Measurements from ENCODE around the gene MSI2. TPM values are rescaled to one million over a fixed set of nuclear protein-coding genes. Genes with fewer than 3 reads are reported as not detected.

Gene MSI2
- total and polyA plus RNA-seq, 7 donors: 37.6 to 133 (median 87.1) TPM

- no peak overlapping the region for H3K4me3 ChIP-seq
- no peaks in the 10 kb centered on the region for H3K9me3 ChIP-seq
- peaks cover 0 to 19% of the 10 kb centered on the region in 2 donors for H3K36me3 ChIP-seq (ENCODE audit: insufficient read depth in 1 of 2, low read depth in 1 of 2)
- DNase-seq: peak in 1 of 2 donors; percentile 44
- H3K4me1 ChIP-seq: no peaks in the 10 kb centered on the region
- TF ChIP-seq CTCF (IDR thresholded peaks at IDR 0.05): no peak
- ATAC-seq: no peak
- intact Hi-C loops (cut with DNase I): no loop called here
- H3K27me3 ChIP-seq (ENCODE audit: insufficient read depth in 3 of 3, low read length in 2 of 3): no peaks in the 10 kb centered on the region
- H3K27ac ChIP-seq: no peak overlapping the region
- 78 to 80% (median 79%) methylated on average over 8 to 9 of the region's 9 CpGs for WGBS, 3 donors
Measured at GRCh38 chr17:57636274-57636673, 380.0 kb downstream of the MSI2 start.

GRCh38 chr17:57636985-57637665, 380.8 kb downstream of the MSI2 start:
- Histone ChIP-seq H3K4me3 (no peak overlapping the region), H3K4me1 (no peaks in the 10 kb centered on the region), H3K27me3 (ENCODE audit: insufficient read depth in 3 of 3, low read length in 2 of 3) (no peaks in the 10 kb centered on the region), H3K36me3 (ENCODE audit: insufficient read depth in 1 of 2, low read depth in 1 of 2) (peaks cover 0 to 11% of the 10 kb centered on the region in 2 donors), H3K27ac (no peak overlapping the region), H3K9me3 (no peaks in the 10 kb centered on the region)
- WGBS, 3 donors: 63 to 74% (median 68%) methylated on average over 20 of the region's 20 CpGs
- peak in 1 of 2 donors; percentile 40 for DNase-seq
- no peak for TF ChIP-seq CTCF (IDR thresholded peaks at IDR 0.05)
- ATAC-seq: no peak
- intact Hi-C loops (cut with DNase I): no loop called here

DNA sequence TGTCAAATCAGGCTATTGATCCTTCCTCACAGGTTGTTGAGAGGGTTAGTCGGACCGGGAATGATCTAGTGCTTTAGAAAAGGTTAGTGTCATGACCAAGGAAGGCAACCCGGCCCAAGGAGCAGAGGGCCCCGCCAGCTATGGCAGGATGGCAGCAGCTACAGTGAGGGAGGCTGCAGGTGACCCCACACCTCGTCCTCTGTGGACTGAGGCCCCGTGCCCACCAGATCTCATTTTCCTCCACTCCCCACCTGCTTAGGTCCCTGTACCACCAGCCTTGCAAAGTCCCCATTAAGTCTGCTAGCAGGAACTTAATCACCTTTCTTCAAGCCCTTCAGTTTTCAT, 381.3 kb downstream of the MSI2 start:
- Histone ChIP-seq H3K4me3 (no peak overlapping the region), H3K27ac (no peak overlapping the region), H3K36me3 (ENCODE audit: insufficient read depth in 1 of 2, low read depth in 1 of 2) (peaks cover 0 to 7% of the 10 kb centered on the region in 2 donors), H3K9me3 (no peaks in the 10 kb centered on the region), H3K27me3 (ENCODE audit: insufficient read depth in 3 of 3, low read length in 2 of 3) (no peaks in the 10 kb centered on the region), H3K4me1 (no peaks in the 10 kb centered on the region)
- intact Hi-C loops (cut with DNase I): no loop called here
- TF ChIP-seq CTCF (IDR thresholded peaks at IDR 0.05): no peak
- DNase-seq: peak in 1 of 2 donors; percentile 12
- WGBS, 3 donors: 79 to 93% (median 82%) methylated on average over 6 of the region's 6 CpGs
- ATAC-seq: no peak

- DNase-seq (no peak), ATAC-seq (peak in 2 of 4 donors; percentile 22 to 66)
- Histone ChIP-seq H3K36me3 (ENCODE audit: insufficient read depth in 1 of 2, low read depth in 1 of 2) (peaks cover 0 to 10% of the 10 kb centered on the region in 2 donors), H3K4me3 (no peak overlapping the region), H3K4me1 (no peaks in the 10 kb centered on the region), H3K9me3 (no peaks in the 10 kb centered on the region), H3K27ac (no peak overlapping the region), H3K27me3 (ENCODE audit: insufficient read depth in 3 of 3, low read length in 2 of 3) (no peaks in the 10 kb centered on the region)
- intact Hi-C loops (cut with DNase I): no loop called here
- 49 to 69% (median 54%) methylated on average over 8 of the region's 8 CpGs for WGBS, 3 donors
- TF ChIP-seq CTCF (IDR thresholded peaks at IDR 0.05): no peak
Measured at GRCh38 chr17:57638284-57638683, 382.0 kb downstream of the MSI2 start.

DNA sequence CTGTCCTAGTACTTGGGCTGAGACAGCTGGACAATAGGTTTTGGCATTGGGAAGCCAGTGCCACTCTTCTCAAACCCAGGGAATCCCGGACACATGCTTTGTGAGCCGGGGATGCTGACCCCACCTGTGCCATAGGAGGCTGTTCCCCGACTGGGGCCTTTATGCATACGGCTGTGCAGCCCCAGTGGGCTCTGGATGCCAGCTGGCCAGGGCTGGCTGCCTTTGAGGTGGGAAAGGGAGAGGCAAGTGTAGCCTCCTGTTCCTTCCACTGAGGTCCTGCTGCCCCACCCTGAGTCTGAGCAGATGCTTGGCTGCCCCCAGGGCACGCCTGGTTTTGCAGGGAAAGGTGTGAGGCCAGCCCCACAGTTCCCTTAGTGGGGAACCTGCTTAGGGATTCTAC, 383.1 kb downstream of the MSI2 start:
- no peak overlapping the region for H3K4me3 ChIP-seq
- intact Hi-C loops (cut with DNase I): no loop called here

More for the DNA sequence above, 383.1 kb downstream of the MSI2 start:
- 82 to 92% (median 83%) methylated on average over 5 of the region's 5 CpGs for WGBS, 3 donors
- Histone ChIP-seq H3K27me3 (ENCODE audit: insufficient read depth in 3 of 3, low read length in 2 of 3) (no peaks in the 10 kb centered on the region), H3K4me1 (no peaks in the 10 kb centered on the region), H3K36me3 (ENCODE audit: insufficient read depth in 1 of 2, low read depth in 1 of 2) (peaks cover 0 to 4% of the 10 kb centered on the region in 2 donors), H3K9me3 (no peaks in the 10 kb centered on the region), H3K27ac (no peak overlapping the region)
- TF ChIP-seq CTCF (IDR thresholded peaks at IDR 0.05): no peak
- DNase-seq: no peak
- no peak for ATAC-seq

All from psoas muscle (tissue), 8 donors.